Fibroblast of lung (primary cell): ENCODE data around the gene OBSCN. TPM values are rescaled to one million over a fixed set of nuclear protein-coding genes. Genes with fewer than 3 reads are reported as not detected.

Experiments used
- DNase-seq, 2 donors: peaks; one replicate each; pipeline versions ENCODE4 v3.0.0 to v3.0.0-alpha.2; 2010; ENCODE audit warnings: low read depth in 2 of 2
- H2AFZ ChIP-seq: 2 replicates; pipeline ENCODE4 v1.5.1; 2012; ENCODE audit warnings: low read length, control low read depth, inconsistent platforms
- H3K27ac ChIP-seq: 2 replicates; pipeline ENCODE4 v1.5.1; 2011; ENCODE audit warnings: low read length, control low read depth; ENCODE audit not compliant: insufficient read depth
- H3K27me3 ChIP-seq: 2 replicates; pipeline ENCODE4 v1.5.1; 2011; ENCODE audit warnings: mild to moderate bottlenecking, low read length; ENCODE audit not compliant: control insufficient read depth, insufficient read depth
- H3K36me3 ChIP-seq: 2 replicates; pipeline ENCODE4 v1.5.1; 2011; ENCODE audit warnings: low read length; ENCODE audit not compliant: control insufficient read depth, insufficient read depth
- H3K4me1 ChIP-seq: 2 replicates; pipeline ENCODE4 v1.5.1; 2011; ENCODE audit warnings: low read length; ENCODE audit not compliant: control insufficient read depth, insufficient read depth; ENCODE audit errors: extremely low read depth
- H3K4me2 ChIP-seq: 2 replicates; pipeline ENCODE4 v1.5.1; 2011; ENCODE audit warnings: low read length, control low read depth; ENCODE audit not compliant: insufficient read depth; ENCODE audit errors: extremely low read depth
- H3K4me3 ChIP-seq, 4 experiments: fragments of 200-600 bp in 1 of 4; sonication (generic) in 1 of 4; replicated peaks in 1 of 4; 2 replicates each; pipeline ENCODE4 v1.5.1; 2011 to 2016; ENCODE audit warnings: low read length in 4 of 4, low read depth in 3 of 4, mild to moderate bottlenecking in 3 of 4, control low read depth in 2 of 4, inconsistent platforms in 1 of 4, mixed read lengths in 1 of 4; ENCODE audit not compliant: insufficient read depth in 1 of 4; ENCODE audit errors: control extremely low read depth in 1 of 4
- H3K79me2 ChIP-seq: 2 replicates; pipeline ENCODE4 v1.5.1; 2012; ENCODE audit warnings: mild to moderate bottlenecking, low read length, inconsistent platforms; ENCODE audit not compliant: control insufficient read depth, insufficient read depth
- H3K9ac ChIP-seq: 2 replicates; pipeline ENCODE4 v1.5.1; 2011; ENCODE audit warnings: mild to moderate bottlenecking, low read length, control low read depth; ENCODE audit not compliant: insufficient read depth
- H3K9me3 ChIP-seq: 2 replicates; pipeline ENCODE4 v1.5.1; 2012; ENCODE audit warnings: low read depth, low read length; ENCODE audit not compliant: control insufficient read depth, insufficient read depth
- H4K20me1 ChIP-seq: 2 replicates; pipeline ENCODE4 v1.5.1; 2011; ENCODE audit warnings: low read length; ENCODE audit not compliant: control insufficient read depth, insufficient read depth; ENCODE audit errors: extremely low read depth
- EZH2 ChIP-seq: IDR thresholded peaks from 2 replicates; pipeline ENCODE4 v1.5.1; 2012; ENCODE audit warnings: low read length, control low read depth, mild to moderate bottlenecking; ENCODE audit errors: missing control alignments
- polyA plus RNA-seq, 2 donors: library from polyadenylated mRNA; depleted of rRNA in 1 of 2; stranded (reverse) in 1 of 2; unstranded in 1 of 2; fragments of >200 nt; gene quantifications; 2 replicates each; pipeline ENCODE4 v1.2.1, GENCODE V29; 2011 to 2012; ENCODE audit warnings: missing spikeins in 1 of 2
- total RNA-seq: library from RNA; depleted of rRNA; stranded (reverse); fragments of >200 nt; gene quantifications from 2 replicates; pipeline ENCODE4 v1.2.1, GENCODE V29; 2014
- TF ChIP-seq, protein P1 (sequence below), 2 donors: IDR thresholded peaks in 1 of 2; conservative IDR thresholded peaks in 1 of 2; 1 replicate in 1 of 2; 2 replicates in 1 of 2; pipeline ENCODE4 v1.5.1; 2011 to 2012; ENCODE audit warnings: low read length in 2 of 2, control low read depth in 1 of 2, inconsistent platforms in 1 of 2, low read depth in 1 of 2, mild to moderate bottlenecking in 1 of 2

OBSCN gene
- total and polyA plus RNA-seq, 2 donors (not counting 1 experiment from before 2014, with no cell fraction given) = 0.87 to 16.8 TPM

DNA sequence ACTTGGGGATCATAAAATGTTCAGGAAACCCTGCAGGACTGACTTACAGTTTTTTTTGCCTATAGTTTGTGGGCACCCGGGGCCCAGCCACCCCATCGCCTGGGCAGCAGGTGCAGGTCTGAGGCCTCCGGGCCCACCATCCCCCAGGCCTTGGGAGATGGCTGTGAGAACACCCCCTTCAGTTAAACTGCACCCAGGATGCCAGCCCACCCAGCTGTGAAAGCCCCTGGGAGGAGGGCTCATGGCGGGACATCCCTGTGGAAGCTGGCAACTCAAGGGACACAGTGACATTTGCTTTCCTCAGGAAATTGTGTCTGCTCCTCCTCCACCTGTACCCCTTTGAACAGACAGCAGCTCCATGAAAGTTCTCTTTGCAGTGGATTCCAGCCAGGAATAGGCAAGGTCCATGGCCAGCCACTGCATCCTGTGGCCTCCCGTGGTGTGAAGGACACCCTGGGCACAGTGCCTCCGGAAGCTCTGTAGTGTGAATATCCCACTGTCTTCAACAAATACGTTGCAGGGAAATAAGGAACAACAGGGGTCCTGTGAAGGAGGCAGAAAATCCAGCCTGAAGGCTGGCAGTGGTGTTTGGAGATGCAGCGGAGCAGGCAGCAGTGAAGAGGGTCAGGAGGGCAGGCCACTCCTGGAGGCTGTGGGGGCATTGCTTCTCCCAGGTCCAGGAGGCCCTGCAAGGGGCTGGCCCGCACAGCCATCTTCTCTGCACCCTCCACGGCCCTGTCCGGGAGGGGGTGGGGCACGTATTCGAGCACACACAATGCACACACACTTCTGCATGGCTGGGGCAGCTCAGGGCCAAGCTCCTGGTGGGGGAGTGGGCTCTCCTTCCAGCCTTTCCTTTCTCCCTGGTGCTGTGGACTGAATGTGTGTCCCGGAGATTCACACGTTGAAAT is 2.1 kb upstream of the OBSCN start:
- H3K79me2 ChIP-seq = no peaks in the 10 kb centered on the region
- no peaks in the 10 kb centered on the region for H3K9me3 ChIP-seq
- no peak overlapping the region for H2AFZ ChIP-seq
- no peak overlapping the region for H3K9ac ChIP-seq
- H3K27ac ChIP-seq = no peak overlapping the region
- no peaks in the 10 kb centered on the region for H4K20me1 ChIP-seq
- no peak for DNase-seq
- H3K36me3 ChIP-seq = no peaks in the 10 kb centered on the region
- TF ChIP-seq EZH2 = no peak
- TF ChIP-seq, protein P1, sequence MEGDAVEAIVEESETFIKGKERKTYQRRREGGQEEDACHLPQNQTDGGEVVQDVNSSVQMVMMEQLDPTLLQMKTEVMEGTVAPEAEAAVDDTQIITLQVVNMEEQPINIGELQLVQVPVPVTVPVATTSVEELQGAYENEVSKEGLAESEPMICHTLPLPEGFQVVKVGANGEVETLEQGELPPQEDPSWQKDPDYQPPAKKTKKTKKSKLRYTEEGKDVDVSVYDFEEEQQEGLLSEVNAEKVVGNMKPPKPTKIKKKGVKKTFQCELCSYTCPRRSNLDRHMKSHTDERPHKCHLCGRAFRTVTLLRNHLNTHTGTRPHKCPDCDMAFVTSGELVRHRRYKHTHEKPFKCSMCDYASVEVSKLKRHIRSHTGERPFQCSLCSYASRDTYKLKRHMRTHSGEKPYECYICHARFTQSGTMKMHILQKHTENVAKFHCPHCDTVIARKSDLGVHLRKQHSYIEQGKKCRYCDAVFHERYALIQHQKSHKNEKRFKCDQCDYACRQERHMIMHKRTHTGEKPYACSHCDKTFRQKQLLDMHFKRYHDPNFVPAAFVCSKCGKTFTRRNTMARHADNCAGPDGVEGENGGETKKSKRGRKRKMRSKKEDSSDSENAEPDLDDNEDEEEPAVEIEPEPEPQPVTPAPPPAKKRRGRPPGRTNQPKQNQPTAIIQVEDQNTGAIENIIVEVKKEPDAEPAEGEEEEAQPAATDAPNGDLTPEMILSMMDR (conservative IDR thresholded peaks at IDR 0.05 in 1 of 2, IDR thresholded peaks at IDR 0.05 in 1 of 2; ENCODE audit: low read depth in 1 of 2, low read length in 2 of 2) = no peak
- H3K4me1 ChIP-seq = no peaks in the 10 kb centered on the region
- H3K4me3 ChIP-seq = no peak overlapping the region
- H3K4me2 ChIP-seq = no peak overlapping the region
- no peaks in the 10 kb centered on the region for H3K27me3 ChIP-seq

DNA sequence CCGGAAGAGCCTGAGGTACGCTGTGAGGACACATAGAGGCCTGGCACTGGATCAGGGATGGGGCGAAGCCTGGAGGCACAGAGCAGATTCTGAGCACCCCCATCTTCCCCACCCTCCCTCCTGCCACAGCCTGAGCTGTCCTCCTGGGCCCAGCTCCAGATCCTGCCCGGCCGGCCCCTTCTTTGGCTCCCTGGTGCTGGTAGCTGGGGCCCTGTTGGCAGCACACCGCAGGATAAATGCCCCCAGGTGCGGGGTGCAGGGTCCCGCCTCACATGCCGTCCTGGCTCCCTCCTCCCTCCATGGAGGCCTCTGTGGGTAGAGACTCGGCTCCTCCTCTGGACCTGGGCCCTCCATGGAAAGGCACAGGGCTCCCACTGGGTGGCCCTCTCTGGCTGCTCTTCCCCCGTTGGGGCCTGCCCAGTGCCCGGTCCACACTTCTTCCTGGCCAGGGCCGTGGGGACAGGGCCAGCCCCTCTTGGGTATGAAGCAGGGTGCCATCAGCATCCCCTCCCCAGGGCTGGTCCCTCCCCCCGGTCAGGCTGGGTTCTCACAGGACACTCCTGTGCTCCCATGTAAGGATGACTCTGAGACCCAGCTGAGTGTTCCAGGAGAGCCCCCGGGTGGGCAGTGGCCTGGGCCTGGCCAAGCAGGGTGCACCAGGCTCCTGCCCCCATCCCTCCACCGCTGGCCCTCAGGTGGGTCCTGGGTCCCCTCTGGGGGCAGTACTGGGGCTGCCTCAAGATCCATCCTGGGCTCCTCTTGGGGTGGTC is 1.1 kb upstream of the OBSCN start:
- Histone ChIP-seq H3K4me3 (no peak overlapping the region), H3K27me3 (no peaks in the 10 kb centered on the region), H3K4me2 (no peak overlapping the region), H3K4me1 (no peaks in the 10 kb centered on the region), H4K20me1 (no peaks in the 10 kb centered on the region), H3K36me3 (no peaks in the 10 kb centered on the region), H3K79me2 (no peaks in the 10 kb centered on the region), H3K27ac (no peak overlapping the region), H3K9me3 (no peaks in the 10 kb centered on the region), H2AFZ (no peak overlapping the region), H3K9ac (no peak overlapping the region)
- no peak for TF ChIP-seq EZH2
- TF ChIP-seq, protein P1 (conservative IDR thresholded peaks at IDR 0.05 in 1 of 2, IDR thresholded peaks at IDR 0.05 in 1 of 2; ENCODE audit: low read depth in 1 of 2, low read length in 2 of 2) = no peak
- DNase-seq = no peak

DNA sequence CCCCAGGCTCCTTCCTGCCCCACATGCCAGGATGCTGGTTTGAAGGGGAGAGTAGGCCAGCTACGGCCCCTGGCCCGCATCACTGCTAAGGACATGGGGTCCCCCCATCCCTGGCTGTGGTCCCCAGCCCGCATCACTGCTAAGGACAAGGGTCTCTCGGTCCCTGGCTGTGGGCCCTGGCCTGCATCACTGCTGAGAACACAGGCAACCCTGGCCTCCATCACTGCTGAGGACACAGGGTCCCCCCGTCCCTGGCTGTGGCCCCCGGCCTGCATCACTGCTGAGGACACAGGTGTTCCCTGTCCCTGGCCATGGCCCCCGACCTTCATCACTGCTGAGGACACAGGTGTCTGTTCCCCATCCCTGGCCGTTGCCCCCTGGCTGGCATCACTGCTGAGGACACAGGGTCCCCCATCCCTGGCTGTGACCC is 448 bp upstream of the OBSCN start:
- H3K4me2 ChIP-seq = no peak overlapping the region
- H3K27ac ChIP-seq = no peak overlapping the region
- no peak overlapping the region for H2AFZ ChIP-seq
- no peak for TF ChIP-seq EZH2
- TF ChIP-seq, protein P1 (conservative IDR thresholded peaks at IDR 0.05 in 1 of 2, IDR thresholded peaks at IDR 0.05 in 1 of 2; ENCODE audit: low read depth in 1 of 2, low read length in 2 of 2) = no peak
- no peaks in the 10 kb centered on the region for H3K9me3 ChIP-seq
- no peak overlapping the region for H3K4me3 ChIP-seq
- H4K20me1 ChIP-seq = no peaks in the 10 kb centered on the region
- no peaks in the 10 kb centered on the region for H3K36me3 ChIP-seq
- H3K4me1 ChIP-seq = no peaks in the 10 kb centered on the region
- H3K9ac ChIP-seq = no peak overlapping the region
- no peaks in the 10 kb centered on the region for H3K27me3 ChIP-seq
- DNase-seq = no peak
- H3K79me2 ChIP-seq = no peaks in the 10 kb centered on the region
